Measurements from ENCODE around the gene XPO6. TPM values are rescaled to one million over a fixed set of nuclear protein-coding genes. Genes with fewer than 3 reads are reported as not detected.

The XPO6 gene
- total and polyA plus RNA-seq, 4 donors: 27.5 to 50.0 (median 36.0) TPM

GRCh38 chr16:28136751-28137434 is 74.9 kb downstream of the XPO6 start:
- no peak for DNase-seq (ENCODE audit: low spot score)
- no peaks in the 10 kb centered on the region for H3K4me1 ChIP-seq (ENCODE audit: control insufficient read depth in 4 of 4, insufficient read depth in 4 of 4, low read length in 3 of 4)
- no peaks in the 10 kb centered on the region for H3K27me3 ChIP-seq (ENCODE audit: control insufficient read depth in 4 of 4, insufficient read depth in 4 of 4, low read length in 3 of 4)
- 89% methylated on average over 6 of the region's 6 CpGs for WGBS
- H3K9me3 ChIP-seq (ENCODE audit: control insufficient read depth in 4 of 4, low read length in 3 of 4): no peaks in the 10 kb centered on the region
- H3K4me3 ChIP-seq (ENCODE audit: low read depth in 1 of 3, low read length in 3 of 3): no peak overlapping the region
- TF ChIP-seq CTCF (IDR thresholded peaks at IDR 0.05; ENCODE audit: low read depth, low read length, missing input control) (no peak), RAD21 (IDR thresholded peaks at IDR 0.05) (peak in 1 of 2 donors; percentile 26)
- peaks cover 8 to 28% (median 21%) of the 10 kb centered on the region in 4 donors for H3K36me3 ChIP-seq (ENCODE audit: control insufficient read depth in 4 of 4, insufficient read depth in 3 of 4, low read depth in 1 of 4, low read length in 3 of 4)
- H3K27ac ChIP-seq (ENCODE audit: low read depth in 1 of 2, low read length in 2 of 2): no peak overlapping the region
- H3K9ac ChIP-seq (ENCODE audit: low read depth in 1 of 2, low read length in 2 of 2): no peak overlapping the region

- Histone ChIP-seq H3K4me1 (ENCODE audit: control insufficient read depth in 4 of 4, insufficient read depth in 4 of 4, low read length in 3 of 4) (peaks cover 0 to 16% (median 7%) of the 10 kb centered on the region in 4 donors), H3K9me3 (ENCODE audit: control insufficient read depth in 4 of 4, low read length in 3 of 4) (no peaks in the 10 kb centered on the region), H3K9ac (ENCODE audit: low read depth in 1 of 2, low read length in 2 of 2) (no peak overlapping the region), H3K27me3 (ENCODE audit: control insufficient read depth in 4 of 4, insufficient read depth in 4 of 4, low read length in 3 of 4) (no peaks in the 10 kb centered on the region), H3K27ac (ENCODE audit: low read depth in 1 of 2, low read length in 2 of 2) (no peak overlapping the region), H3K36me3 (ENCODE audit: control insufficient read depth in 4 of 4, insufficient read depth in 3 of 4, low read depth in 1 of 4, low read length in 3 of 4) (peaks cover 8 to 32% (median 24%) of the 10 kb centered on the region in 4 donors), H3K4me3 (ENCODE audit: low read depth in 1 of 3, low read length in 3 of 3) (no peak overlapping the region)
- TF ChIP-seq FOXA1 (IDR thresholded peaks at IDR 0.05): no peak
- TF ChIP-seq SP1 (IDR thresholded peaks at IDR 0.05): no peak
- TF ChIP-seq FOXA2 (IDR thresholded peaks at IDR 0.05): no peak
- TF ChIP-seq REST (IDR thresholded peaks at IDR 0.05): no peak
- TF ChIP-seq RXRA (IDR thresholded peaks at IDR 0.05): no peak
- no peak for TF ChIP-seq JUND (IDR thresholded peaks at IDR 0.05)
- no peak for TF ChIP-seq CTCF (IDR thresholded peaks at IDR 0.05; ENCODE audit: low read depth, low read length, missing input control)
- TF ChIP-seq HNF4A (conservative IDR thresholded peaks at IDR 0.05): no peak
- no peak for TF ChIP-seq RAD21 (IDR thresholded peaks at IDR 0.05)
- no peak for TF ChIP-seq ZBTB33 (IDR thresholded peaks at IDR 0.05)
- TF ChIP-seq GABPA (IDR thresholded peaks at IDR 0.05 in 1 of 2, conservative IDR thresholded peaks at IDR 0.05 in 1 of 2): no peak
- TF ChIP-seq MAX (IDR thresholded peaks at IDR 0.05): no peak
- no peak for TF ChIP-seq YY1 (IDR thresholded peaks at IDR 0.05)
- no peak for TF ChIP-seq HNF4G (IDR thresholded peaks at IDR 0.05)
- no peak for TF ChIP-seq NR2F2 (IDR thresholded peaks at IDR 0.05)
- TF ChIP-seq TAF1 (conservative IDR thresholded peaks at IDR 0.05): no peak
- TF ChIP-seq EGR1 (IDR thresholded peaks at IDR 0.05; ENCODE audit: low read depth in 2 of 2): no peak
- no peak for TF ChIP-seq ATF3 (IDR thresholded peaks at IDR 0.05)
- no peak for DNase-seq (ENCODE audit: low spot score)
- 96% methylated on average over 7 of the region's 7 CpGs for WGBS
Observed at GRCh38 chr16:28133666-28134065, 78.1 kb downstream of the XPO6 start.
